ENCODE data around the gene DYNLT1. TPM values are rescaled to one million over a fixed set of nuclear protein-coding genes. Genes with fewer than 3 reads are reported as not detected.

The DYNLT1 gene
- total and polyA plus RNA-seq, 10 of the 15 experiments (the other 5 are each of a cell fraction or from before 2014, with no cell fraction given) = 33.6 to 298 (median 89.2) TPM

- TF ChIP-seq REST (IDR thresholded peaks at IDR 0.05; ENCODE audit: low read depth, low read length) (0 out of 2 replicates have a peak, but pooled peaks have one; percentile 6), CEBPB (IDR thresholded peaks at IDR 0.05; ENCODE audit: borderline replicate concordance in 1 of 2, low read depth in 2 of 2, low read length in 2 of 2) (peak in 1 of 2 experiments; percentile 90; a peak in 1 of 4 replicates), NR2C1 (IDR thresholded peaks at IDR 0.05) (no peak), BCL3 (IDR thresholded peaks at IDR 0.05; ENCODE audit: borderline replicate concordance, insufficient read depth, low read depth, low read length, poor library complexity, severe bottlenecking) (peak; percentile 81), CBX5 (IDR thresholded peaks at IDR 0.05; ENCODE audit: low read depth) (no peak), TAF1 (IDR thresholded peaks at IDR 0.05; ENCODE audit: borderline replicate concordance, low read depth, low read length) (no peak), ZNF217 (IDR thresholded peaks at IDR 0.05) (peak; percentile 94), KLF5 (IDR thresholded peaks at IDR 0.05; ENCODE audit: partially characterized antibody) (peak; percentile 42), ZBTB33 (IDR thresholded peaks at IDR 0.05) (no peak), MTA2 (IDR thresholded peaks at IDR 0.05; ENCODE audit: low read depth) (peak; percentile 87), ATF7 (IDR thresholded peaks at IDR 0.05; ENCODE audit: low read depth) (peak; percentile 98), HDGF (IDR thresholded peaks at IDR 0.05) (no peak), ETV6 (conservative IDR thresholded peaks at IDR 0.05 in 1 of 2, IDR thresholded peaks at IDR 0.05 in 1 of 2; ENCODE audit: borderline replicate concordance in 1 of 2, low read depth in 1 of 2) (peak in 1 of 2 experiments; percentile 97; a peak in 2 of 4 replicates), EP300 (IDR thresholded peaks at IDR 0.05; ENCODE audit: borderline replicate concordance in 1 of 2, control insufficient read depth in 1 of 2, low read depth in 2 of 2, low read length in 2 of 2) (peak; percentile 88 to 97), MTA3 (IDR thresholded peaks at IDR 0.05; ENCODE audit: borderline replicate concordance, low read length) (peak; percentile 76), RCOR1 (conservative IDR thresholded peaks at IDR 0.05; ENCODE audit: low read depth, low read length) (peak; percentile 74; the same call in 1 of the 2 replicates), IKZF1 (conservative IDR thresholded peaks at IDR 0.05) (peak; percentile 96), SKIL (IDR thresholded peaks at IDR 0.05; ENCODE audit: low read depth, poor library complexity, severe bottlenecking) (peak; percentile 92), RAD21 (IDR thresholded peaks at IDR 0.05; ENCODE audit: insufficient read depth, low read depth, low read length) (no peak), SMAD5 (IDR thresholded peaks at IDR 0.05; ENCODE audit: low read depth) (no peak), SMAD1 (IDR thresholded peaks at IDR 0.05; ENCODE audit: low read depth, partially characterized antibody) (no peak)
Measured at GRCh38 chr6:158648682-158649131, 4.2 kb upstream of the DYNLT1 start (continued).

Data from GM12878 (cell line).